ENCODE results near the gene TSHZ2.

TSHZ2 gene

DNA sequence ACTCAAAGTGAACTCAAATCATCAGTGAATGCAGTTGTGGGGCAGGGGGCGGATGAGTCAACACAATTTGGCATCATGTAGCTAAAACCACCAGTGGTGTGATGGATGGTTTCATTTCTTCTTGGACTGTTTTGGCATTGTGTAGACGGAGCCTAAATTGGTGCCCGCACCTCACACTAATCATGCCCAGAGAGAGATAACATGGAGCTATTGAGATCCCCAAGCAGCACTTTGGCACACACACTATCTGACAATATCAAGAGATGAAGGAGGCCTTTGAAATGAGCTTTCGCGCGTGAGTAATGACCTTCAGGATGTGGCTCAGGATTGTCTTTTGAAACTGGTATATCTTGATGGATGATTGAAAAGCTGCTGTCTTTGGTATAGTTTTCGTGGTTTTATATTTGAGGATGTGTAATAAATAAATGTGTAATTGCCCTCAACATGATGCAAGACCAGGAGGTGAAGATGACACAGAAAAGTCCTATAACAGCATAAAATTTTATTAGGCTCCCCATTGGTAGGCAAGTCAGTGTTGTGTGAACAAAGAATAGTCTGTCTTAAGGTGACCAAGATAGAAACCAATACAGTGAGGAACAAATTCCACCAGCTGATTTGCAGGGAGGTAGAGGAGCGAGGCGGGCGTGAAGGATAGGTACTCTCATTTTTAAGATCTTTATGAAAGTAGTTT is 174.2 kb downstream of the TSHZ2 start:
- H3K27ac ChIP-seq: no peak overlapping the region
- TF ChIP-seq ZFX (IDR thresholded peaks at IDR 0.05; ENCODE audit: borderline replicate concordance): no peak
- TF ChIP-seq, protein P1, sequence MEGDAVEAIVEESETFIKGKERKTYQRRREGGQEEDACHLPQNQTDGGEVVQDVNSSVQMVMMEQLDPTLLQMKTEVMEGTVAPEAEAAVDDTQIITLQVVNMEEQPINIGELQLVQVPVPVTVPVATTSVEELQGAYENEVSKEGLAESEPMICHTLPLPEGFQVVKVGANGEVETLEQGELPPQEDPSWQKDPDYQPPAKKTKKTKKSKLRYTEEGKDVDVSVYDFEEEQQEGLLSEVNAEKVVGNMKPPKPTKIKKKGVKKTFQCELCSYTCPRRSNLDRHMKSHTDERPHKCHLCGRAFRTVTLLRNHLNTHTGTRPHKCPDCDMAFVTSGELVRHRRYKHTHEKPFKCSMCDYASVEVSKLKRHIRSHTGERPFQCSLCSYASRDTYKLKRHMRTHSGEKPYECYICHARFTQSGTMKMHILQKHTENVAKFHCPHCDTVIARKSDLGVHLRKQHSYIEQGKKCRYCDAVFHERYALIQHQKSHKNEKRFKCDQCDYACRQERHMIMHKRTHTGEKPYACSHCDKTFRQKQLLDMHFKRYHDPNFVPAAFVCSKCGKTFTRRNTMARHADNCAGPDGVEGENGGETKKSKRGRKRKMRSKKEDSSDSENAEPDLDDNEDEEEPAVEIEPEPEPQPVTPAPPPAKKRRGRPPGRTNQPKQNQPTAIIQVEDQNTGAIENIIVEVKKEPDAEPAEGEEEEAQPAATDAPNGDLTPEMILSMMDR (IDR thresholded peaks at IDR 0.05): no peak

DNA sequence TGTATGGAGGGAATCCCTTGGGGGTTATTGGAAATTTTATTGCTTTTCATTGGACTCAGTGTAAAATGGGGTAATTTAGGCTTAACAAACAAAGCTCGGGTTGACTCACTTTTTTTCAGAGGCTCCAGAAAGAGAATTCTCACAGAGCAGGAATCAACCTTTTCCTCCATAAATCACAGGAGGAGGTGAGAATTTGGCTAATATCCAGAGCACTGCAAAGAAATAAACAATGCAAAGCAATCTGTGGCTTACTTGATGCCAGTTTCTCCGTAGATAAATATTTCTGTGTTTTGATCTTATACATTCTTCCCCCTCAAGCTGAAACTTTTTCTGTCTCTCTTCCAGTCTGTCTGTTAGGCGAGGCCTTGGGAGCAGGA is 176.6 kb downstream of the TSHZ2 start:
- TF ChIP-seq, protein P1 (IDR thresholded peaks at IDR 0.05): no peak
- TF ChIP-seq ZFX (IDR thresholded peaks at IDR 0.05; ENCODE audit: borderline replicate concordance): no peak

DNA sequence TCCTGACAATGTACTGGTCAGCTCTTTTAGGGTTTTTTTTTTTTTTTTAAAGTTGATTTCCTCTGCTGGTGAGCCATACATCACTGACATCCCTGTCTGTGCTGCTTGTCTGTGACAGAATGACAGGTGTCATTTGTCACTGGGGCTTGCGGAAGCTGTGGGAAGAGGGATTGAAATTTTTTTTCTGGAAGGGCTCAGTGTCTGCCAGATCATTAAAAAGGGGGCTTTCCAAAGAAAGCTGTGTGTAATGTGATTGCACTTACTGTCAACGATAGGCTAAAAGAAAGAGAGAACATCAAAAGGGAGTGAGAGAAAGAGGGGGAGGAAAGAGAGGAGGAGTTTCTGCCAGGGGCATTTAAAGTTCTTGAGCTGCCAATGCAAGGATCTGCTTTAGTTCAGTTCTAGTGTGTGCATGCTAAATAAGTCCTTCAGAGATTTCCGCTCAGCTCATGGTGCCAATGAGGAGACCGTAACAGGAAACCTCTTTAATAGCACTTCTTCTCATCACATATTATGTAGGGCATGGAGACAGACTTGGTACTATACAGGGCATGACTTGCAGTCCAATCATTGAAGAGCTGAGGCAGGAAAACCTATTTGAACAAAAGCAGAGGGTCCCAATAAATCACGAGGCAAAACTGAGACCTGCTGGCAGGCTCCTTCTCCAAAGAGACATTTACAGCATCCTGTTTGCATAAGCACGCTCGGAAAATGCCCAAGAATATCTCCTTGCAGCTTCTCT is 177.2 kb downstream of the TSHZ2 start:
- no peak for TF ChIP-seq ZFX (IDR thresholded peaks at IDR 0.05; ENCODE audit: borderline replicate concordance)
- TF ChIP-seq, protein P1 (IDR thresholded peaks at IDR 0.05): no peak

More for the DNA sequence above, 176.6 kb downstream of the TSHZ2 start:
- no peak overlapping the region for H3K27ac ChIP-seq

DNA sequence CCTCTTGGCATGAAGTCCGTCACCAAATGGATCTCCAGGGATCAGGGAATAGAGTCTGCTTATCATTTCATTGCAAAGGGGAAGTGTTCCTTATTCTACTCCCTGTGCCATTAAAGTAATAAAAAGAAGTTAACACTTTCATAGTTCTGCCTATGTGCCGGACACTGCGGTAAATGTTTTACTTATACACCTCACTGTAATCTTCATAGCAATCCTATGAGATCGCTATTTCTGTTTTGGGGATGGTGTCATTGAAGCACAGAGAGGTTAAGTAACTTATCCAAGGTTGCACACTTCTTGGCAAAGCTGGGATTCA is 177.7 kb downstream of the TSHZ2 start:
- TF ChIP-seq, protein P1 (IDR thresholded peaks at IDR 0.05): no peak
- no peak for TF ChIP-seq ZFX (IDR thresholded peaks at IDR 0.05; ENCODE audit: borderline replicate concordance)
- H3K27ac ChIP-seq: no peak overlapping the region

More for the DNA sequence above, 177.2 kb downstream of the TSHZ2 start:
- no peak overlapping the region for H3K27ac ChIP-seq

DNA sequence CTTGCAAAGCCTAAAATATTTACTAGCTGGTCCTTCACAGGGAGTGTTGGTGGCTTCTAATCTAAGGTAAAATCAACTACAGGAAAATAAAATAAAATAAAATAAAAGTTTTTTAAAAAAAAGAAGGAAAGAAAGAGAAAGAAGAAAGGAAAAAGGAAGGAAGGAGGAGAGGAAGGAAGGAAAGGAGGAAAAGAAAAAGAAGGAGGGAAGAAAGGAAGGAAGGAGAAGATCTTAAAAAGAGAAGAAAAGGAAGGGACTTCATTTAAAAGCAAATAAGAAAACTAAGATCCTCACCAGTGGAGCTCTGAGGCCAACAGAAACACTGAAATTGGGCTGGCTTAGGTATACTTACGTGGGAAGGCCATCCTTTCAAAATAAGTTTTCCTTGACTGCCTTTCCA is 178.4 kb downstream of the TSHZ2 start:
- TF ChIP-seq, protein P1 (IDR thresholded peaks at IDR 0.05): no peak
- no peak for TF ChIP-seq ZFX (IDR thresholded peaks at IDR 0.05; ENCODE audit: borderline replicate concordance)
- H3K27ac ChIP-seq: no peak overlapping the region

DNA sequence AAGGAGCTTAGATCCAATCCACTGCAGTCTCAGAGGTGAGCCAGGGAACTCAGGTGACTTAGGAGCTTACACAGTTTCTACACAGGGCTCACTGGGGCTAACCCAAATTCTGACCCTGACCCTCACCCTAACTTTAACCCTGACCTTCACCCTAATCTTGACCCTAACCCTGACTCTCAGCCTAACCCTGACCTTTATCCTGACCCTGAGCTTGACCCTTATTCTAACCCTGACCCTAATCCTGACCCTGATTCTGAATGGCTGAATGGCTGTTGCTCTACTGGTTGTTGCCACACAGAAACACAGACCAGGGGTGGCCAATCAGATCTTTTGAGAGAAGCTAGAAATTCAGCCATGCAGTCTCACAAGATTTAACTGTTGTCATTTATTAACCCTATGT is 180.1 kb downstream of the TSHZ2 start:
- H3K27ac ChIP-seq: no peak overlapping the region
- TF ChIP-seq, protein P1 (IDR thresholded peaks at IDR 0.05): no peak
- TF ChIP-seq ZFX (IDR thresholded peaks at IDR 0.05; ENCODE audit: borderline replicate concordance): no peak

DNA sequence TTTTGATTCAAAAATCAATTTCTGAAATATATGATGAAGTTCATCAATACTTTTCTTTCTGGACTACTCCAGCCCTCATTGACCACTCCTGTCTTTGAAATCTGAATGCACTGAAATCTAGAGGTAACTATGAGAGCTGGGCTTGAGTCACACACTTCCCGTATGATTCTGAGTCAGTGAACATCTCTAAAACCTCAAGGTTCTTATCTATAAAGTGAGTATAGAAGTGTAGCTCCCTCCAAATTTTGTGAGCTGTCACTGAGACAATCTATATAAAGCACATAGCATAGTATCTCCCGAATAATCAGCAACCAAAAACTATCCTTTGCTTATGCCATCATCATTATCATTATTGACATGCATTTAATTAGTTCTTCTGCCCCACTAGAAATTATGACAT is 182.4 kb downstream of the TSHZ2 start:
- no peak overlapping the region for H3K27ac ChIP-seq
- TF ChIP-seq ZFX (IDR thresholded peaks at IDR 0.05; ENCODE audit: borderline replicate concordance): no peak
- TF ChIP-seq, protein P1 (IDR thresholded peaks at IDR 0.05): no peak
